ENCODE data around the gene NUDT1. TPM values are rescaled to one million over a fixed set of nuclear protein-coding genes. Genes with fewer than 3 reads are reported as not detected.

The NUDT1 gene
- total RNA-seq, 4 donors from 2014 or later = 4.2 to 23.6 (median 9.5) TPM; not detected in 1

GRCh38 chr7:2218444-2218785, 23.6 kb upstream of the NUDT1 start:
- H3K36me3 ChIP-seq = peaks cover 0 to 20% (median 8%) of the 10 kb centered on the region in 4 donors
- in situ Hi-C loops (cut with MboI; ENCODE audit: low pct_ligation_motif_present in 1 of 4, low pct_unique_long_range_greater_than_20kb in 1 of 4, low sequenced_read_pairs in 3 of 4) = loop anchor here in 3 of 4 donors (25.0 kb wide), 2 partner anchors 556 to 631 kb away; partner anchors contain the start of gene ELFN1 (in 2 of the 3)
- no peak for TF ChIP-seq CTCF (IDR thresholded peaks at IDR 0.05)
- no peak for TF ChIP-seq EP300 (IDR thresholded peaks at IDR 0.05; ENCODE audit: low read depth)
- no peak for TF ChIP-seq POLR2A (IDR thresholded peaks at IDR 0.05)
- TF ChIP-seq POLR2AphosphoS5 (IDR thresholded peaks at IDR 0.05) = no peak
- H3K9me3 ChIP-seq = no peaks in the 10 kb centered on the region
- DNase-seq = no peak
- H3K27ac ChIP-seq = no peak overlapping the region
- H3K27me3 ChIP-seq = no peaks in the 10 kb centered on the region
- no peak overlapping the region for H3K4me3 ChIP-seq
- intact Hi-C loops (cut with DNase I; ENCODE audit: low total_unique reads) = no loop called here
- no peaks in the 10 kb centered on the region for H3K4me1 ChIP-seq
- 90% methylated on average over 9 of the region's 9 CpGs; no CpG with 5 or more reads in 1 of the 2 donors for WGBS, 2 donors (ENCODE audit: low coverage in 1 of 2)

GRCh38 chr7:2219136-2219535, 22.9 kb upstream of the NUDT1 start:
- no peak for TF ChIP-seq CTCF (IDR thresholded peaks at IDR 0.05)
- Histone ChIP-seq H3K9me3 (no peaks in the 10 kb centered on the region), H3K4me1 (no peaks in the 10 kb centered on the region), H3K27ac (no peak overlapping the region), H3K4me3 (no peak overlapping the region), H3K36me3 (peaks cover 0 to 20% (median 8%) of the 10 kb centered on the region in 4 donors), H3K27me3 (no peaks in the 10 kb centered on the region)
- 94 to 97% methylated on average over 5 to 15 of the region's 15 CpGs for WGBS, 2 donors (ENCODE audit: low coverage in 1 of 2)
- in situ Hi-C loops (cut with MboI; ENCODE audit: low pct_ligation_motif_present in 1 of 4, low pct_unique_long_range_greater_than_20kb in 1 of 4, low sequenced_read_pairs in 3 of 4) (loop anchor here in 3 of 4 donors (25.0 kb wide), 2 partner anchors 557 to 632 kb away; partner anchors contain the start of gene ELFN1 (in 2 of the 3)), intact Hi-C loops (cut with DNase I; ENCODE audit: low total_unique reads) (no loop called here)
- no peak for DNase-seq

GRCh38 chr7:2219606-2220005, 22.4 kb upstream of the NUDT1 start:
- intact Hi-C loops (cut with DNase I; ENCODE audit: low total_unique reads) = no loop called here
- H3K27me3 ChIP-seq = no peaks in the 10 kb centered on the region
- H3K36me3 ChIP-seq = peaks cover 0 to 20% (median 8%) of the 10 kb centered on the region in 4 donors
- WGBS, 2 donors (ENCODE audit: low coverage in 1 of 2) = 95% methylated on average over 8 of the region's 8 CpGs; no CpG with 5 or more reads in 1 of the 2 donors
- no peak overlapping the region for H3K4me3 ChIP-seq
- no peaks in the 10 kb centered on the region for H3K9me3 ChIP-seq
- H3K27ac ChIP-seq = no peak overlapping the region
- TF ChIP-seq EP300 (IDR thresholded peaks at IDR 0.05; ENCODE audit: low read depth) (no peak), POLR2AphosphoS5 (IDR thresholded peaks at IDR 0.05) (no peak), POLR2A (IDR thresholded peaks at IDR 0.05) (no peak), CTCF (IDR thresholded peaks at IDR 0.05) (no peak)
- in situ Hi-C loops (cut with MboI; ENCODE audit: low pct_ligation_motif_present in 1 of 4, low pct_unique_long_range_greater_than_20kb in 1 of 4, low sequenced_read_pairs in 3 of 4) = loop anchor here in 3 of 4 donors (25.0 kb wide), 2 partner anchors 557 to 632 kb away; partner anchors contain the start of gene ELFN1 (in 2 of the 3)
- no peak for DNase-seq
- H3K4me1 ChIP-seq = no peaks in the 10 kb centered on the region

- DNase-seq = no peak
- H3K4me3 ChIP-seq = no peak overlapping the region
- no peak overlapping the region for H3K27ac ChIP-seq
- in situ Hi-C loops (cut with MboI; ENCODE audit: low pct_ligation_motif_present in 1 of 4, low pct_unique_long_range_greater_than_20kb in 1 of 4, low sequenced_read_pairs in 3 of 4) (loop anchor here in 3 of 4 donors (25.0 kb wide), 2 partner anchors 558 to 633 kb away; partner anchors contain the start of gene ELFN1 (in 2 of the 3)), intact Hi-C loops (cut with DNase I; ENCODE audit: low total_unique reads) (no loop called here)
- peaks cover 0 to 20% (median 8%) of the 10 kb centered on the region in 4 donors for H3K36me3 ChIP-seq
- H3K4me1 ChIP-seq = no peaks in the 10 kb centered on the region
- no peak for TF ChIP-seq CTCF (IDR thresholded peaks at IDR 0.05)
- no peak for TF ChIP-seq POLR2AphosphoS5 (IDR thresholded peaks at IDR 0.05)
- no peak for TF ChIP-seq POLR2A (IDR thresholded peaks at IDR 0.05)
- TF ChIP-seq EP300 (IDR thresholded peaks at IDR 0.05; ENCODE audit: low read depth) = no peak
- no peaks in the 10 kb centered on the region for H3K9me3 ChIP-seq
- H3K27me3 ChIP-seq = no peaks in the 10 kb centered on the region
- WGBS, 2 donors (ENCODE audit: low coverage in 1 of 2) = 92 to 100% methylated on average over 5 to 19 of the region's 19 CpGs
Observed at GRCh38 chr7:2220030-2220429, 22.0 kb upstream of the NUDT1 start.

Measured in transverse colon (tissue), 4 donors.